Nephron (organoid): ENCODE results near the gene VWC2L.
A peak's percentile ranks its signal among the peaks of the same experiment; 100 is the strongest.

ENCODE experiments used
- H3K27ac Mint-ChIP-seq, 3 experiments: 2 replicates each; pipeline ENCODE4 v1.8.0; 2020; ENCODE audit warnings: mixed read lengths in 3 of 3, mild to moderate bottlenecking in 2 of 3, moderate library complexity in 1 of 3
- H3K27me3 Mint-ChIP-seq: 2 replicates; pipeline ENCODE4 v1.8.0; 2021; ENCODE audit warnings: low read depth, mild to moderate bottlenecking, moderate library complexity, mixed read lengths
- H3K36me3 Mint-ChIP-seq: 2 replicates; pipeline ENCODE4 v1.8.0; 2020; ENCODE audit warnings: low read depth, mixed read lengths
- H3K4me1 Mint-ChIP-seq: 2 replicates; pipeline ENCODE4 v1.8.0; 2020; ENCODE audit warnings: mixed read lengths
- H3K4me3 Mint-ChIP-seq, 3 experiments: 2 replicates each; pipeline ENCODE4 v1.8.0; 2020; ENCODE audit warnings: mild to moderate bottlenecking in 3 of 3, mixed read lengths in 3 of 3, moderate library complexity in 2 of 3
- H3K9me3 Mint-ChIP-seq: 2 replicates; pipeline ENCODE4 v1.8.0; 2020; ENCODE audit warnings: mixed read lengths
- CTCF ChIP-seq, 3 experiments: fragments of 200-600 bp; sonication (generic); IDR thresholded peaks; one replicate each; pipeline ENCODE4 v1.5.0; 2021; ENCODE audit warnings: antibody characterized with exemption in 3 of 3; ENCODE audit not compliant: unreplicated experiment in 3 of 3

VWC2L gene

DNA sequence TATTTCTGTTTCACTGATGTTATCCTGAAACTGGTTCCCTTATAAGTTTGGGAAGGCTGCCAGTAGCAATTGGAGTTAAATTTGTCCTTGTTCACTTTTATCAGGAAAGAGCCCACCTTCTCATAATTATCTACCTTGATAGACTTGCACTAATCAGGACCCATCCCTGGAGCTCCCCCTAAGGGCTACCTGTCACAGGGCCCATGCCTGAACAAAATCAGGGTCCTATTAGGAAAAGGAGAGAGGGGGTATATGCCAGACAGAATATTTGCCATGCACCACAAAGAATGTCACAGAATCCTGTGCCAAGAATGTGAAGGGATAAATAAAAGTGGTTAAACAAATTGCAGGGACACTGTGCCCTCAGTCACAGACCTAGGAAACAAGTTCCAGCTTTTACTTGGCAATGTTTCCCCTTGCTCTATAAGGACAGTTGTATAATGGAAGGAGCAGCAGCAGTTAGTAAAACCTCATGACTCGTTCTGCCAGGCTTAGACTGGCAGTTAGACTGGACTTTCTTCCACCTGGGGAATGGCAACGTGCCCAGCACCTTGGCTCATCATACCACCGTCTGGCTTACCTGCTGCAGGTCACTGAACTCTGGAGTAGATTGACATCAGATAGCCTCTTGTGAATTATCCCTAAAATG, 32.3 kb upstream of the VWC2L start:
- no peak overlapping the region for H3K4me3 Mint-ChIP-seq
- no peaks in the 10 kb centered on the region for H3K9me3 Mint-ChIP-seq
- no peaks in the 10 kb centered on the region for H3K27me3 Mint-ChIP-seq
- H3K36me3 Mint-ChIP-seq: no peaks in the 10 kb centered on the region
- H3K4me1 Mint-ChIP-seq: peaks cover 18% of the 10 kb centered on the region
- H3K27ac Mint-ChIP-seq: peak overlapping the region in 1 of 3 experiments; percentile 72
- no peak for TF ChIP-seq CTCF (IDR thresholded peaks at IDR 0.05; ENCODE audit: unreplicated experiment in 3 of 3)

- H3K4me1 Mint-ChIP-seq: peaks cover 18% of the 10 kb centered on the region
- no peak overlapping the region for H3K4me3 Mint-ChIP-seq
- no peak for TF ChIP-seq CTCF (IDR thresholded peaks at IDR 0.05; ENCODE audit: unreplicated experiment in 3 of 3)
- peak overlapping the region in 1 of 3 experiments; percentile 72 for H3K27ac Mint-ChIP-seq
- H3K27me3 Mint-ChIP-seq: no peaks in the 10 kb centered on the region
- no peaks in the 10 kb centered on the region for H3K9me3 Mint-ChIP-seq
- H3K36me3 Mint-ChIP-seq: no peaks in the 10 kb centered on the region
These were observed 31.6 kb upstream of the VWC2L start for GRCh38 chr2:214379227-214379626.

- H3K36me3 Mint-ChIP-seq: no peaks in the 10 kb centered on the region
- no peaks in the 10 kb centered on the region for H3K9me3 Mint-ChIP-seq
- H3K4me3 Mint-ChIP-seq: no peak overlapping the region
- no peak overlapping the region for H3K27ac Mint-ChIP-seq
- peaks cover 18% of the 10 kb centered on the region for H3K4me1 Mint-ChIP-seq
- no peaks in the 10 kb centered on the region for H3K27me3 Mint-ChIP-seq
- no peak for TF ChIP-seq CTCF (IDR thresholded peaks at IDR 0.05; ENCODE audit: unreplicated experiment in 3 of 3)
These were observed 30.2 kb upstream of the VWC2L start for GRCh38 chr2:214380681-214381080.

GRCh38 chr2:214382229-214382628, 28.6 kb upstream of the VWC2L start:
- H3K4me3 Mint-ChIP-seq: no peak overlapping the region
- peaks cover 18% of the 10 kb centered on the region for H3K4me1 Mint-ChIP-seq
- H3K9me3 Mint-ChIP-seq: no peaks in the 10 kb centered on the region
- TF ChIP-seq CTCF (IDR thresholded peaks at IDR 0.05; ENCODE audit: unreplicated experiment in 3 of 3): no peak
- H3K27me3 Mint-ChIP-seq: no peaks in the 10 kb centered on the region
- H3K36me3 Mint-ChIP-seq: no peaks in the 10 kb centered on the region
- no peak overlapping the region for H3K27ac Mint-ChIP-seq

- no peak for TF ChIP-seq CTCF (IDR thresholded peaks at IDR 0.05; ENCODE audit: unreplicated experiment in 3 of 3)
- Mint-ChIP-seq H3K27me3 (no peaks in the 10 kb centered on the region), H3K4me3 (no peak overlapping the region), H3K4me1 (no peaks in the 10 kb centered on the region), H3K36me3 (no peaks in the 10 kb centered on the region), H3K9me3 (no peaks in the 10 kb centered on the region), H3K27ac (no peak overlapping the region)
These were observed 24.1 kb upstream of the VWC2L start for GRCh38 chr2:214386720-214387119.

DNA sequence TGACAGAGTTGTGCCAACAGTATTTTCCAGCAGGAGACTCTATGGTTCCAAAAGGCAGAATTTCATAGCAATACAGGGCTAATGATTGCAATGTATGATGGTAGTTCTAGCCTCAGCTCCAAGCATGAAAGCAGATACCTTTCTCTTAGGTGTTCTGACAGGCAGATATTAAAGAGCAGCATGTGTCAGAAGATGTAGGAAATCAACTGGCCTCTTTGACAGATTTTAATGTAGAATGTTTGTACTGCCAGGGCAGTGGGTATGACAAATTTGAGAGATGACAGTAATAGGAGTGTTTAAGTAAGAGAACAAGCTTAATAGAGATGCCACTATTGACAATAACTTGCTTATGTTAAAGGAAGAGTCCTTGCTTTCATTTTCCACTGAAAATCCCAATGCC, 21.5 kb upstream of the VWC2L start:
- no peak for TF ChIP-seq CTCF (IDR thresholded peaks at IDR 0.05; ENCODE audit: unreplicated experiment in 3 of 3)
- no peaks in the 10 kb centered on the region for H3K4me1 Mint-ChIP-seq
- no peaks in the 10 kb centered on the region for H3K27me3 Mint-ChIP-seq
- H3K4me3 Mint-ChIP-seq: no peak overlapping the region
- no peaks in the 10 kb centered on the region for H3K36me3 Mint-ChIP-seq
- no peak overlapping the region for H3K27ac Mint-ChIP-seq
- no peaks in the 10 kb centered on the region for H3K9me3 Mint-ChIP-seq
